Neural cell (in vitro differentiated cells): ENCODE measurements around the gene BRIP1.

ENCODE experiments used
- CTCF ChIP-seq: fragments of 450-650 bp; IDR thresholded peaks from 2 replicates; pipeline ENCODE4 v1.5.1; 2014; ENCODE audit warnings: antibody characterized with exemption, mild to moderate bottlenecking, moderate library complexity; ENCODE audit not compliant: poor library complexity, severe bottlenecking
- EZH2 ChIP-seq: fragments of 200-600, 300-800 bp; shearing (Covaris generic), sonication (generic); IDR thresholded peaks from 2 replicates; pipeline ENCODE4 v1.6.1; 2014; ENCODE audit warnings: antibody characterized with exemption, low read length, borderline replicate concordance, mild to moderate bottlenecking; ENCODE audit not compliant: insufficient read depth, poor library complexity, severe bottlenecking
- POLR2AphosphoS5 ChIP-seq: IDR thresholded peaks from 2 replicates; pipeline ENCODE4 v1.6.1; 2012
- RAD21 ChIP-seq: fragments of 450-650 bp; conservative IDR thresholded peaks from 2 replicates; pipeline ENCODE4 v1.6.1; 2014; ENCODE audit warnings: antibody characterized with exemption, mild to moderate bottlenecking, moderate library complexity
- TAF1 ChIP-seq: IDR thresholded peaks from 2 replicates; pipeline ENCODE4 v1.6.1; 2012; ENCODE audit warnings: low read depth
- TF ChIP-seq, protein P1 (sequence below): IDR thresholded peaks from 2 replicates; pipeline ENCODE4 v1.6.1; 2012; ENCODE audit warnings: borderline replicate concordance

- TF ChIP-seq CTCF (no peak), EZH2 (no peak), TAF1 (no peak), RAD21 (no peak), POLR2AphosphoS5 (no peak)
- TF ChIP-seq, protein P1, sequence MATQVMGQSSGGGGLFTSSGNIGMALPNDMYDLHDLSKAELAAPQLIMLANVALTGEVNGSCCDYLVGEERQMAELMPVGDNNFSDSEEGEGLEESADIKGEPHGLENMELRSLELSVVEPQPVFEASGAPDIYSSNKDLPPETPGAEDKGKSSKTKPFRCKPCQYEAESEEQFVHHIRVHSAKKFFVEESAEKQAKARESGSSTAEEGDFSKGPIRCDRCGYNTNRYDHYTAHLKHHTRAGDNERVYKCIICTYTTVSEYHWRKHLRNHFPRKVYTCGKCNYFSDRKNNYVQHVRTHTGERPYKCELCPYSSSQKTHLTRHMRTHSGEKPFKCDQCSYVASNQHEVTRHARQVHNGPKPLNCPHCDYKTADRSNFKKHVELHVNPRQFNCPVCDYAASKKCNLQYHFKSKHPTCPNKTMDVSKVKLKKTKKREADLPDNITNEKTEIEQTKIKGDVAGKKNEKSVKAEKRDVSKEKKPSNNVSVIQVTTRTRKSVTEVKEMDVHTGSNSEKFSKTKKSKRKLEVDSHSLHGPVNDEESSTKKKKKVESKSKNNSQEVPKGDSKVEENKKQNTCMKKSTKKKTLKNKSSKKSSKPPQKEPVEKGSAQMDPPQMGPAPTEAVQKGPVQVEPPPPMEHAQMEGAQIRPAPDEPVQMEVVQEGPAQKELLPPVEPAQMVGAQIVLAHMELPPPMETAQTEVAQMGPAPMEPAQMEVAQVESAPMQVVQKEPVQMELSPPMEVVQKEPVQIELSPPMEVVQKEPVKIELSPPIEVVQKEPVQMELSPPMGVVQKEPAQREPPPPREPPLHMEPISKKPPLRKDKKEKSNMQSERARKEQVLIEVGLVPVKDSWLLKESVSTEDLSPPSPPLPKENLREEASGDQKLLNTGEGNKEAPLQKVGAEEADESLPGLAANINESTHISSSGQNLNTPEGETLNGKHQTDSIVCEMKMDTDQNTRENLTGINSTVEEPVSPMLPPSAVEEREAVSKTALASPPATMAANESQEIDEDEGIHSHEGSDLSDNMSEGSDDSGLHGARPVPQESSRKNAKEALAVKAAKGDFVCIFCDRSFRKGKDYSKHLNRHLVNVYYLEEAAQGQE: no peak
These were observed 106.2 kb downstream of the BRIP1 start for GRCh38 chr17:61757168-61757567.
